ENCODE results near the gene GTF2F1. TPM values are rescaled to one million over a fixed set of nuclear protein-coding genes. Genes with fewer than 3 reads are reported as not detected.

Gene GTF2F1
- total and polyA plus RNA-seq, 8 donors = 9.8 to 62.8 (median 31.1) TPM

DNA sequence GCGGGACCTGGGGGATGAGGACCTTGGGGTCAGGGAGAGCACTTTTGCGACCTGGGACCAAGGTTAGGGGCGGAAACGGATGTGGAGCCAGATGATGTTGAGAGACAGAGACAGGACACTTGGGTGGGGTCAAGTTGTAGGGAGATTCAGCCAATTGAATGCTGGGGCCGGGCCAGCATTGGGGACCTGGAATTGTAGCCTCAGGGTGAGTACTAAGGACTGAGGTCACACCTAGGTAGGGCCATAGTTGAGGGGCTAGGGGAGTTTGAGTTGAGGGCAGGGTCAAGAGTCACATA, 19.2 kb downstream of the GTF2F1 start:
- Histone ChIP-seq H3K4me3 (peak overlapping the region; percentile 67 to 94 (median 82)), H3K27me3 (no peaks in the 10 kb centered on the region), H3K4me1 (peaks cover 10 to 60% (median 24%) of the 10 kb centered on the region in 4 donors), H3K27ac (peak overlapping the region; percentile 62 to 100 (median 99)), H3K9me3 (no peaks in the 10 kb centered on the region), H3K36me3 (peaks cover 8 to 39% (median 29%) of the 10 kb centered on the region in 4 donors)
- 19 to 38% (median 31%) methylated on average over 5 of the region's 5 CpGs for WGBS, 5 donors
- TF ChIP-seq POLR2A (IDR thresholded peaks at IDR 0.05) = no peak
- TF ChIP-seq EP300 (IDR thresholded peaks at IDR 0.05) = no peak
- TF ChIP-seq POLR2AphosphoS5 (IDR thresholded peaks at IDR 0.05) = no peak
- TF ChIP-seq, protein P1, sequence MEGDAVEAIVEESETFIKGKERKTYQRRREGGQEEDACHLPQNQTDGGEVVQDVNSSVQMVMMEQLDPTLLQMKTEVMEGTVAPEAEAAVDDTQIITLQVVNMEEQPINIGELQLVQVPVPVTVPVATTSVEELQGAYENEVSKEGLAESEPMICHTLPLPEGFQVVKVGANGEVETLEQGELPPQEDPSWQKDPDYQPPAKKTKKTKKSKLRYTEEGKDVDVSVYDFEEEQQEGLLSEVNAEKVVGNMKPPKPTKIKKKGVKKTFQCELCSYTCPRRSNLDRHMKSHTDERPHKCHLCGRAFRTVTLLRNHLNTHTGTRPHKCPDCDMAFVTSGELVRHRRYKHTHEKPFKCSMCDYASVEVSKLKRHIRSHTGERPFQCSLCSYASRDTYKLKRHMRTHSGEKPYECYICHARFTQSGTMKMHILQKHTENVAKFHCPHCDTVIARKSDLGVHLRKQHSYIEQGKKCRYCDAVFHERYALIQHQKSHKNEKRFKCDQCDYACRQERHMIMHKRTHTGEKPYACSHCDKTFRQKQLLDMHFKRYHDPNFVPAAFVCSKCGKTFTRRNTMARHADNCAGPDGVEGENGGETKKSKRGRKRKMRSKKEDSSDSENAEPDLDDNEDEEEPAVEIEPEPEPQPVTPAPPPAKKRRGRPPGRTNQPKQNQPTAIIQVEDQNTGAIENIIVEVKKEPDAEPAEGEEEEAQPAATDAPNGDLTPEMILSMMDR (IDR thresholded peaks at IDR 0.05) = no peak
- intact Hi-C loops (cut with DNase I; ENCODE audit: low total_unique reads) = no loop called here
- DNase-seq = no peak

DNA sequence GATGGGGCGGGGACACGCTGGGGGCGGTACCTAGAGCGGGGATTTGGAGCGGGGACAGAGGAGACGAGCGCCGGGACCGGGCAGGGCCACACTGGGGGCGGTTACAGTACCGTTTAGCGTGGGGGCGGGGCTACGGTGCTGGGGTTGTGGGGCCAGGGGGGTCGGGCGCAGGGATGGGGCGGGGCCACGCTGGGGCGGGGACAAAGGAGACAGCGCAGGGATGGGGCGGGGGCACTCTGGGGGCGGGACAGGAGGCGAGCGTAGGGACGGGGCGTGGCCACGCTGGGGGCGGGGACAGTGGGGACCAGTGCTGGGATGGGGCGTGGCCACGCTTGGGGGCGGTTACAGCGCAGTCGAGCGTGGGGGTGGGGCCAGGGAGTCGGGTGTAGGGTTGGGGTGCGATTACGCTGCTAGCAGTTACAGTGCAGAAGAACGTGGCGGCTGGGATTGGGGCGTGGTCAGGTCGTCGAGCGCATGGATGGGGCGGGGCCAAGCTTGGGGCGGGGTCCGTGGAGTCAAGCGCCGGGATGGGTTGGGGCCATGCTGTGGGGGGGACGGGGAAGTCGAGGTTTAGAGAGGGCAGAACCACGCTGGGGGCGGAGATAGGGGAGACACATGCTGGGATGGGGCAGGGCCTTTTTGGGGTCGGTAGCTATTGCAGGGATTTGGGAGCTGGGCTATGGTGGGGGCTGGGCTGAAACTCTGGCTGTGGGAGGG, 19.7 kb downstream of the GTF2F1 start:
- Histone ChIP-seq H3K36me3 (peaks cover 13 to 39% (median 29%) of the 10 kb centered on the region in 4 donors), H3K9me3 (no peaks in the 10 kb centered on the region), H3K27ac (peak overlapping the region; percentile 93 to 100 (median 99)), H3K4me1 (peaks cover 10 to 57% (median 24%) of the 10 kb centered on the region in 4 donors), H3K4me3 (peak overlapping the region; percentile 67 to 94 (median 82)), H3K27me3 (no peaks in the 10 kb centered on the region)
- peak; percentile 99 to 100 for DNase-seq
- 1 to 3% (median 1%) methylated on average over 27 to 53 of the region's 53 CpGs for WGBS, 5 donors
- TF ChIP-seq POLR2AphosphoS5 (IDR thresholded peaks at IDR 0.05) (peak in 1 of 3 donors; percentile 44), POLR2A (IDR thresholded peaks at IDR 0.05) (no peak)
- intact Hi-C loops (cut with DNase I; ENCODE audit: low total_unique reads) = no loop called here

DNA sequence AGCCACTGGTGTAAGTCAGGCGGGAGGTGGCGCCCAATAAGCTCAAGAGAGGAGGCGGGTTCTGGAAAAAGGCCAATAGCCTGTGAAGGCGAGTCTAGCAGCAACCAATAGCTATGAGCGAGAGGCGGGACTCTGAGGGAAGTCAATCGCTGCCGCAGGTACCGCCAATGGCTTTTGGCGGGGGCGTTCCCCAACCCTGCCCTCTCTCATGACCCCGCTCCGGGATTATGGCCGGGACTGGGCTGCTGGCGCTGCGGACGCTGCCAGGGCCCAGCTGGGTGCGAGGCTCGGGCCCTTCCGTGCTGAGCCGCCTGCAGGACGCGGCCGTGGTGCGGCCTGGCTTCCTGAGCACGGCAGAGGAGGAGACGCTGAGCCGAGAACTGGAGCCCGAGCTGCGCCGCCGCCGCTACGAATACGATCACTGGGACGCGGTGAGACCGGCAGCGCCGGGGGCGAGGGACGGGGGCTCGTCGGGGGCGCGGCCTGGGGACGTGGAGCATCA, 20.3 kb downstream of the GTF2F1 start, which contains the start of gene ALKBH7:
ALKBH7 (plus strand) TSS at position 201 of the 502 bp plus-strand sequence; CDS start at position 228, 27 bp downstream.
- intact Hi-C loops (cut with DNase I; ENCODE audit: low total_unique reads) = no loop called here
- TF ChIP-seq POLR2AphosphoS5 (IDR thresholded peaks at IDR 0.05) (peak in 2 of 3 donors; percentile 40 to 69), EP300 (IDR thresholded peaks at IDR 0.05) (peak; percentile 16)
- TF ChIP-seq, protein P1 (IDR thresholded peaks at IDR 0.05) = no peak
- DNase-seq = peak; percentile 99 to 100
- Histone ChIP-seq H3K27ac (peak within 1 kb of the TSS; percentile 93 to 100 (median 99)), H3K4me3 (peak within 1 kb of the TSS; percentile 67 to 94 (median 82)), H3K4me1 (peaks cover 7 to 51% (median 24%) of the 10 kb centered on the region in 4 donors), H3K36me3 (peaks cover 19 to 42% (median 35%) of the 10 kb centered on the region in 4 donors), H3K27me3 (no peaks in the 10 kb centered on the region), H3K9me3 (no peaks in the 10 kb centered on the region)
- 0% methylated on average over 26 to 47 of the region's 47 CpGs for WGBS, 5 donors

DNA sequence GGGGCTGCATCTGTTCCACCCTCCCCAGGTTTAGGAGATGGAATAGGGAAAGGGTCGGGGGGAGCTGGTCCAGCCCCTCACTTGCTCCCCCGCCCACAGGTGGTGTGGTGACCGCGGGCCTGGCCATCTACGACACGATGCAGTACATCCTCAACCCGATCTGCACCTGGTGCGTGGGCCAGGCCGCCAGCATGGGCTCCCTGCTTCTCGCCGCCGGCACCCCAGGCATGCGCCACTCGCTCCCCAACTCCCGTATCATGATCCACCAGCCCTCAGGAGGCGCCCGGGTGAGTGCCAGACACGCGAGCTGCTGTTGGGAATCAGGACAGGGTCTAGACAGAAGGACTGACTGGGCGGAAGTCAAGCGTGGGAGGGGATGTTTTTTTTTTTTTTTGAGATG, 28.6 kb downstream of the GTF2F1 start:
- 96 to 98% (median 97%) methylated on average over 21 of the region's 21 CpGs for WGBS, 5 donors
- peaks cover 51 to 62% (median 60%) of the 10 kb centered on the region in 4 donors for H3K36me3 ChIP-seq
- intact Hi-C loops (cut with DNase I; ENCODE audit: low total_unique reads) = no loop called here
- H3K9me3 ChIP-seq = no peaks in the 10 kb centered on the region
- TF ChIP-seq POLR2A (IDR thresholded peaks at IDR 0.05) (no peak), POLR2AphosphoS5 (IDR thresholded peaks at IDR 0.05) (no peak)
- TF ChIP-seq, protein P1 (IDR thresholded peaks at IDR 0.05) = no peak
- no peak overlapping the region for H3K4me3 ChIP-seq
- no peak for DNase-seq
- H3K27me3 ChIP-seq = no peaks in the 10 kb centered on the region
- H3K4me1 ChIP-seq = peaks cover 6 to 20% (median 17%) of the 10 kb centered on the region in 4 donors
- H3K27ac ChIP-seq = no peak overlapping the region
